ENCODE results near the gene GPT2.
"Not testable (repeated sequence)": the region's sequence is repeated elsewhere in the genome, so short reads cannot be mapped to it uniquely, and the experiment has no call there.

Gene GPT2

GRCh38 chr16:46923513-46924295, 39.5 kb downstream of the GPT2 start:
- H3K27me3 ChIP-seq (ENCODE audit: control insufficient read depth, insufficient read depth, low read length): no peaks in the 10 kb centered on the region
- no peak overlapping the region for H3K9ac ChIP-seq (ENCODE audit: low read length)
- H3K4me1 ChIP-seq (ENCODE audit: control insufficient read depth, insufficient read depth, low read length): peaks cover 5% of the 10 kb centered on the region
- H3K4me3 ChIP-seq (ENCODE audit: low read length): no peak overlapping the region
- H3K27ac ChIP-seq (ENCODE audit: low read depth, low read length): no peak overlapping the region
- no peaks in the 10 kb centered on the region for H3K36me3 ChIP-seq (ENCODE audit: control insufficient read depth, insufficient read depth, low read length)

- Histone ChIP-seq H3K27me3 (ENCODE audit: control insufficient read depth, insufficient read depth, low read length) (no peaks in the 10 kb centered on the region), H3K4me1 (ENCODE audit: control insufficient read depth, insufficient read depth, low read length) (peaks cover 5% of the 10 kb centered on the region), H3K27ac (ENCODE audit: low read depth, low read length) (no peak overlapping the region), H3K9ac (ENCODE audit: low read length) (no peak overlapping the region), H3K4me3 (ENCODE audit: low read length) (no peak overlapping the region), H3K36me3 (ENCODE audit: control insufficient read depth, insufficient read depth, low read length) (no peaks in the 10 kb centered on the region)
These were observed 40.2 kb downstream of the GPT2 start for GRCh38 chr16:46924402-46924801.

- Histone ChIP-seq H3K36me3 (ENCODE audit: control insufficient read depth, insufficient read depth, low read length) (no peaks in the 10 kb centered on the region), H3K27me3 (ENCODE audit: control insufficient read depth, insufficient read depth, low read length) (no peaks in the 10 kb centered on the region), H3K9ac (ENCODE audit: low read length) (no peak overlapping the region), H3K4me3 (ENCODE audit: low read length) (no peak overlapping the region), H3K27ac (ENCODE audit: low read depth, low read length) (no peak overlapping the region), H3K4me1 (ENCODE audit: control insufficient read depth, insufficient read depth, low read length) (peaks cover 5% of the 10 kb centered on the region)
These were observed 42.5 kb downstream of the GPT2 start for GRCh38 chr16:46926470-46927225.

- Histone ChIP-seq H3K36me3 (ENCODE audit: control insufficient read depth, insufficient read depth, low read length) (no peaks in the 10 kb centered on the region), H3K27ac (ENCODE audit: low read depth, low read length) (no peak overlapping the region), H3K9ac (ENCODE audit: low read length) (no peak overlapping the region), H3K4me3 (ENCODE audit: low read length) (no peak overlapping the region), H3K4me1 (ENCODE audit: control insufficient read depth, insufficient read depth, low read length) (peaks cover 5% of the 10 kb centered on the region), H3K27me3 (ENCODE audit: control insufficient read depth, insufficient read depth, low read length) (no peaks in the 10 kb centered on the region)
These were observed 43.1 kb downstream of the GPT2 start for GRCh38 chr16:46927273-46927672.

GRCh38 chr16:46928811-46929210, 44.6 kb downstream of the GPT2 start:
- H3K27ac ChIP-seq (ENCODE audit: low read depth, low read length): no peak overlapping the region
- no peaks in the 10 kb centered on the region for H3K27me3 ChIP-seq (ENCODE audit: control insufficient read depth, insufficient read depth, low read length)
- no peak overlapping the region for H3K9ac ChIP-seq (ENCODE audit: low read length)
- H3K4me1 ChIP-seq (ENCODE audit: control insufficient read depth, insufficient read depth, low read length): peaks cover 2% of the 10 kb centered on the region
- no peak overlapping the region for H3K4me3 ChIP-seq (ENCODE audit: low read length)
- H3K36me3 ChIP-seq (ENCODE audit: control insufficient read depth, insufficient read depth, low read length): no peaks in the 10 kb centered on the region

- H3K4me1 ChIP-seq (ENCODE audit: control insufficient read depth, insufficient read depth, low read length): no peaks in the 10 kb centered on the region
- H3K27ac ChIP-seq (ENCODE audit: low read depth, low read length): no peak overlapping the region
- no peaks in the 10 kb centered on the region for H3K27me3 ChIP-seq (ENCODE audit: control insufficient read depth, insufficient read depth, low read length)
- no peak overlapping the region for H3K4me3 ChIP-seq (ENCODE audit: low read length)
- H3K9ac ChIP-seq (ENCODE audit: low read length): no peak overlapping the region
- H3K36me3 ChIP-seq (ENCODE audit: control insufficient read depth, insufficient read depth, low read length): no peaks in the 10 kb centered on the region
These were observed 45.5 kb downstream of the GPT2 start for GRCh38 chr16:46929378-46930332.

- no peaks in the 10 kb centered on the region for H3K27me3 ChIP-seq (ENCODE audit: control insufficient read depth, insufficient read depth, low read length)
- H3K36me3 ChIP-seq (ENCODE audit: control insufficient read depth, insufficient read depth, low read length): no peaks in the 10 kb centered on the region
- no peak overlapping the region for H3K27ac ChIP-seq (ENCODE audit: low read depth, low read length)
- H3K9ac ChIP-seq (ENCODE audit: low read length): no peak overlapping the region
- no peaks in the 10 kb centered on the region for H3K4me1 ChIP-seq (ENCODE audit: control insufficient read depth, insufficient read depth, low read length)
- H3K4me3 ChIP-seq (ENCODE audit: low read length): no peak overlapping the region
These were observed 46.7 kb downstream of the GPT2 start for GRCh38 chr16:46930861-46931260.

- H3K4me3 ChIP-seq (ENCODE audit: low read length): no peak overlapping the region
- no peaks in the 10 kb centered on the region for H3K27me3 ChIP-seq (ENCODE audit: control insufficient read depth, insufficient read depth, low read length)
These were observed 48.6 kb downstream of the GPT2 start for GRCh38 chr16:46932802-46933201.

GRCh38 chr16:46937536-46937935, 53.4 kb downstream of the GPT2 start:
- H3K9ac ChIP-seq (ENCODE audit: low read length): no peak overlapping the region
- H3K27me3 ChIP-seq (ENCODE audit: control insufficient read depth, insufficient read depth, low read length): no peaks in the 10 kb centered on the region
- no peaks in the 10 kb centered on the region for H3K36me3 ChIP-seq (ENCODE audit: control insufficient read depth, insufficient read depth, low read length)
- H3K27ac ChIP-seq (ENCODE audit: low read depth, low read length): no peak overlapping the region
- no peaks in the 10 kb centered on the region for H3K4me1 ChIP-seq (ENCODE audit: control insufficient read depth, insufficient read depth, low read length)
- no peak overlapping the region for H3K4me3 ChIP-seq (ENCODE audit: low read length)

More at GRCh38 chr16:46932802-46933201, 48.6 kb downstream of the GPT2 start:
- H3K9ac ChIP-seq (ENCODE audit: low read length): no peak overlapping the region
- no peak overlapping the region for H3K27ac ChIP-seq (ENCODE audit: low read depth, low read length)
- no peaks in the 10 kb centered on the region for H3K36me3 ChIP-seq (ENCODE audit: control insufficient read depth, insufficient read depth, low read length)
- no peaks in the 10 kb centered on the region for H3K4me1 ChIP-seq (ENCODE audit: control insufficient read depth, insufficient read depth, low read length)

GRCh38 chr16:46944713-46945112, 60.6 kb downstream of the GPT2 start:
- not testable (repeated sequence) for H3K9ac ChIP-seq (ENCODE audit: low read length); H3K4me3 ChIP-seq (ENCODE audit: low read length); H3K27me3 ChIP-seq (ENCODE audit: control insufficient read depth, insufficient read depth, low read length); H3K36me3 ChIP-seq (ENCODE audit: control insufficient read depth, insufficient read depth, low read length); H3K27ac ChIP-seq (ENCODE audit: low read depth, low read length); H3K4me1 ChIP-seq (ENCODE audit: control insufficient read depth, insufficient read depth, low read length)

- H3K27me3 ChIP-seq (ENCODE audit: control insufficient read depth, insufficient read depth, low read length): no peaks in the 10 kb centered on the region
- no peaks in the 10 kb centered on the region for H3K4me1 ChIP-seq (ENCODE audit: control insufficient read depth, insufficient read depth, low read length)
- H3K36me3 ChIP-seq (ENCODE audit: control insufficient read depth, insufficient read depth, low read length): no peaks in the 10 kb centered on the region
- no peak overlapping the region for H3K27ac ChIP-seq (ENCODE audit: low read depth, low read length)
- no peak overlapping the region for H3K4me3 ChIP-seq (ENCODE audit: low read length)
- no peak overlapping the region for H3K9ac ChIP-seq (ENCODE audit: low read length)
These were observed 63.9 kb downstream of the GPT2 start for GRCh38 chr16:46947900-46948547.
